GM21390 (cell line): ENCODE results near the gene HPSE.

Experiments
- ATAC-seq: cut with Tn5 transposase; IDR thresholded peaks from one replicate; pipeline ENCODE4 v1.9.1; 2021; ENCODE audit not compliant: unreplicated experiment

Gene HPSE

DNA sequence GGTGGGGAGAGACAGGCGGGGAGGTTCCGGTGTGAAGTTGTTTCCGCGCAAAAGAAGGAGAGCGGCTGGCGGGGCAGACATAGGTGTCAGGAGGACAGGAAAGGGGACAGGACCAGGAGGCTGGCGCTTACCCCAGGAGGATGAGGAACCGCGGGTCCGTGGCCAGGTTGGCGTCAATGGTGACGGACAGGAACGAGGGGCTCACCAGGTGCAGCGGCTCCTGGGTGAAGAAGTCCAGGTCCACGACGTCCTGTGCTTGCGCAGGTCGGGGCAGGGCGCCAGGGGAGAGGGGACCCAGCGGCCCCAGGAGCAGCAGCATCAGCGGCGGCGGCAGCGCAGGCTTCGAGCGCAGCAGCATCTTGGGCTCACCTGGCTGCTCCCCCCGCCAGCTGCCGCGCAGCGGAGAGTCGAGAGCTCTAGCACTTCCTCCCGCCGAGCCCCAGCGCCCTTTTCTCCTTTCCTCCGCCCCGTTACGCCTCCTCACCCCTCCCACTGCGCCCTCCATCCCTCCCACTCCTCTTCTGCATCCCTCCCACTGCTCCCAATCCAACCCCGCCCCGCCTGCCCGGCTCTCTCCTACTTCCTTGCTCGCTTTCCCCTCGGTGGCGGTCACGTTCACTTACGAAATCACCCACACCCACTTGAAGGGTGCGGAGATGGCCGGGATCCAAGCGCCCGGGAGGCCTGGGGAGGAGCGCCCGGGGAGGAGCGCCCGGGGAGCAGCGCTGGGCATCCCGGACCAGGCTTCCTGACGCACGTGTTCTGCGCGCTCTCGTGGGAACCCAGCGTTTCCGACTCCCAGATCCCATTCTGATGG lies at the start of gene HPSE:
TSS of gene HPSE (minus strand) at position 424 of the 817 bp plus-strand sequence. CDS start at position 358, 66 bp downstream.
- peak; percentile 91 for ATAC-seq

DNA sequence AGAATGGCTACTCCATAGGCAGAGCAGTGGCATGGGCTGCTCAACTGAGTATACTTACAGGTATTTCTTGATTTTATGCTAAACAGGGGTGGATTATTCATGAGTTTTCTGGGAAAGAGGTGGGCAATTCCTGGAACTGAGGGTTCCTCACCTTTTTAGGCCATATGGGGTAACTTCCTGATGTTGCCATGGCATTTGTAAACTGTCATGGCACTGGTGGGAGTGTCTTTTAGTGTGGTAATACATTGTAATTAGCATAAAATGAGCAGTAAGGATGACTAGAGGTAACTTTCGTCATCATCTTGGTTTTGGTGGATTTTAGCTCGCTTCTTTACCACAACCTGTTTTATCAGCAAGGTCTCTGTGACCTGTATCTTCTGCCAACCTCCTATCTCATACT lies 48.2 kb upstream of the HPSE start:
- no peak for ATAC-seq

DNA sequence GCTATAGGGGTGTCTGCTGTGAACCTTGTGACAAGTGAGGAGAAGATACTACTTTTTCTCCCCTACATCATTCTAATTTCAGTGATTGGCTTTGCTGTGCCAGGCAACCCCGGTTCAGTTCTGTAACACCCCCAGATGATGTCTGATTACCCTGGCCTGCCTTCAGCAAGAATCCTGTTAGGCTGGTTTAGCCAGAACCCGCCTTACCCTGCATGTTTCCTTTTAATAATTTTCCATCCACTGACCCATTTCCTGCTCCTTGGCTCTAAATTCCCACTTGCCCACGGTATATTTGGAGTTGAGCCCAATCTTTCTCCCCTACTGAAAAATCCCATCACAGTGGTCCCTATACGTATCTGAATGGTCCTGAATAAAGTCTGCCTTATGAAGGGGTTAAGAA lies 46.5 kb upstream of the HPSE start:
- ATAC-seq = no peak

DNA sequence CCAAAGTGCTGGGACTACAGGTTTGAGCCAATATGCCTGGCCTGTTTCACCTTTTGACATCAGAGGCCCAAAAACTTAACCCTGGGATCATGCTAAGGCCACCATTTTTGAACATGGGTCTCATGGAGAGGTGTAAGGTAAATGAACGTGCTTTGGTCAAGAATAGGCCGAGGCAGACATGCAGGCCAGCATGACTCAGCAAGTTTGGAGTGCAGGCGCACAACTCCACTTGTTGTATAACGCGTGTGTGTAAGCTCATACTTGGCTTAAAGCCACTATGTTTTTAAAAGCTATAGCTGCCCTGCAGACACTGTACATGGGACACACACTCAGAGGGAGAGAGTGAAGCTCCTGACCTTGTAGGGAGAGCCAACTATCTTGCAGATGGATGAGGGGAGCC lies 43.8 kb upstream of the HPSE start:
- ATAC-seq = no peak

DNA sequence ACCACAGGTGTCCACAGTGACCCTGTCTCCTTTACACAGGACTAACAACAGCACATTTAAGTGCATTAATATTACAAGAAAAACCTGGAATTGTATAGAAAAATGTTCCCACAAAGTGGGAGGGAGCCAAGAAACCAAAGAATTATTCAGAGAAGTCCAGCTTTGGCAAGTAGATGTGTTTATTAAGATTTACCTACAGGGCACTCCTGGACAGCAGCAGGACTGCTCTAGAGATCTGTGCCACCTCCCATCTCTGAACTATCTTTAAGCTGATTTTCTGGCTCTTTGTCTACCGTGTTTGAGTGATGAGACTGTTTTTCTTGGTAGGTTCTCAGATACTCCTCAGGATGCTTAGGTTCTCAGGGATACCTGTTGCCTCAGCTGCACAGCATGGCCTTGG lies 38.3 kb upstream of the HPSE start:
- ATAC-seq = no peak

DNA sequence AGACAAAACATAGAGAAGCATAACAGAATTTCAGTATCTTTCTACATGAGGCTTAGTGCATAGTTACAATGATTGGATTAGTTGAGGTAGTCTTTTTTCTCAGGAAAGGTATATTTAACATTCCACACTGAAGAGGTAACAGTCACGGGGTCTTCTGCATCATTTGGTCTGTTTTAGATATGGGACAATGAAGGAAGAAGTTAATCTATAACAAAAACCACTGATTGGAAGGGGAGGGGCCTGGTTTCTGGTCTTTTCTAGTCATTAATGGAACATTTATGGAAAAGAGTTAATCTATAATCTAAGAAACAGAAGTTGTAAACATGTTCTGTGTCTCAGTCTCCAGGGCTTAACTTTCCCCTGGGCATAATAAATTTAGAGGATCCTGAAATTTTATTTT lies 37.3 kb upstream of the HPSE start:
- no peak for ATAC-seq

DNA sequence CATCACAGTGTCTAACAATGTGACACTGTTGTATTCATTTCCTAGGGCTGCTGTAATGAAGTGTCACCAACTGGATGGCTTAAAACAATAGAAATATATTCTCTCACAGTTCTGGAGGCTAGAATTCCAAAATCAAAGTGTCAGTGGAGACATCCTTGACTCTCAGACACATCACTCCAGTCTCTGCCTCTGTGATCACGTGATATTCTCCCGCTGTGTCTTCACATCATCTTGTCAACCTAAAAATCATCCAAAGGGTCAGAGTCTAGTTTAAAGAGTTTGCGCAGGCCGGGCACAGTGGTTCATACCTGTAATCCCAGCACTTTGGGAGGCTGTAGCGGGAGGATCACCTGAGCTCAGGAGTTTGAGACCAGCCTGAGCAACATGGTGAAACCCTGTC lies 36.6 kb upstream of the HPSE start:
- no peak for ATAC-seq

DNA sequence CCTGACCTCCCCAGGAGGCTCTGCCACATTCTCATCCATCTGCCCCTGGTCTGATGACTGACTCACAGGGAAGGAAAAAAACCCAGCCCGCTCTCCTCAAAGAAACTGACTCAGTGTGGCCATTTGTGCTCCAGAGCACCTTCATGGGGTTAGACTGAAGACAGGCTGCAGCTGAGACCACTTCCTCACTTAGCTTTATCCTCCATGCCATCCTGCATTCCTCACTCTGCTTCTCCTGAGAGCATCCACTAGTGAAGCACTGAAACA lies 35.9 kb upstream of the HPSE start:
- no peak for ATAC-seq

DNA sequence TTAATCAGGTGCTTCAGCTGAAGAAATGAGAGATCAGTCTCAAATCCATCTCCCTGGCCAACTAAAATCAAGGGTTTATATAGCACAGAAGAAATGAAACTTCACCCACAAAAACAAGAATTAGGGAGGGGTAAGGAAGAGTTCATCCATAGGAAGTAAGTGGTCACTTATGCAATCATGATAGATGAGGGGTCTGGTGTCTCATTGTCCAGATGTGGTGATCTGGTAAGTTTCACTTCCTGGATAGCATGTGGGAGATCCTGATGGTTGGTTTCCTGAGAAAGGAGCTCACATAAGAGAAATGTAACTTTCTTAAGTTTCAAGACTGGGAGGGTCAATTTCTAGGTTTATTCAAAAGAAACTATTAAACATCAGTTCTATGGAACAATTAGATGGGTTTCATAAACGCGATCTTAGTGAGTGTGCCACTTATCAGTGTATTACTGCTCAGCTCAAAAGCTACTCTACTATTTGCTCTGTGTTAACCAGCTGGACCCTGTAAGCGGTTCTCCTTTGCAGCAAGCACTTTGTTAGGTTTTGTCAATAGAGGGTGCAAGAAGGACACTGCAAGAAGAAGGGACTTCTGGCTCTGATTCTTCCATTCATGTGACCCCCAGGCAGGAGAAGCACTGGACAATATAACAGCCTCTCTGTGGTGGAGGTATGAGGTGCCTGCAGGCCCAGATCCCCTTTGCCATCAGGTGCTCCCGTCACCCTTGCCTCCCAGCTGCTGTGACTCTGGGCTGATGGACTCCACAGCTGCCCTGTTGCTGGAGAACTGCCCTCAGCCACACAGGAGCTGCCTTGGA lies 35.4 kb upstream of the HPSE start:
- ATAC-seq = no peak

DNA sequence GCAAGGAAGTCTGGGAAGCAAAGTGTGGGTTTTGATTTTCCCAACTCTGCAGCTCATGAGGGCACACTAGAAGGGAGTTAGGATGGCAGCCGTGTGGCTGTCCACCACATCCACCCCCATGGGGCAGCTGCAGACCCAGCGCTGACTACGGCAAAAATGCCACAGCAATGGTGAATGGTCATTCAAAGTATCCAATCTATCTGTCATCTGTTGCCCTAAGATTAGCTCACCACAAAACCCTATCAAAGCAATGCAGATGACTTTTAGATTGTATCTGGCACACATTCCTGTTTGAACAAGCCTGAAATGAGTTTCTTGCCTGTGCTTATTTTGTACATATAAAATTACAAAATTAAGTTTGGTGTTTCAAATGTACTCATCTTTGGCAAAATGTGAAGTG lies 29.7 kb upstream of the HPSE start:
- no peak for ATAC-seq

DNA sequence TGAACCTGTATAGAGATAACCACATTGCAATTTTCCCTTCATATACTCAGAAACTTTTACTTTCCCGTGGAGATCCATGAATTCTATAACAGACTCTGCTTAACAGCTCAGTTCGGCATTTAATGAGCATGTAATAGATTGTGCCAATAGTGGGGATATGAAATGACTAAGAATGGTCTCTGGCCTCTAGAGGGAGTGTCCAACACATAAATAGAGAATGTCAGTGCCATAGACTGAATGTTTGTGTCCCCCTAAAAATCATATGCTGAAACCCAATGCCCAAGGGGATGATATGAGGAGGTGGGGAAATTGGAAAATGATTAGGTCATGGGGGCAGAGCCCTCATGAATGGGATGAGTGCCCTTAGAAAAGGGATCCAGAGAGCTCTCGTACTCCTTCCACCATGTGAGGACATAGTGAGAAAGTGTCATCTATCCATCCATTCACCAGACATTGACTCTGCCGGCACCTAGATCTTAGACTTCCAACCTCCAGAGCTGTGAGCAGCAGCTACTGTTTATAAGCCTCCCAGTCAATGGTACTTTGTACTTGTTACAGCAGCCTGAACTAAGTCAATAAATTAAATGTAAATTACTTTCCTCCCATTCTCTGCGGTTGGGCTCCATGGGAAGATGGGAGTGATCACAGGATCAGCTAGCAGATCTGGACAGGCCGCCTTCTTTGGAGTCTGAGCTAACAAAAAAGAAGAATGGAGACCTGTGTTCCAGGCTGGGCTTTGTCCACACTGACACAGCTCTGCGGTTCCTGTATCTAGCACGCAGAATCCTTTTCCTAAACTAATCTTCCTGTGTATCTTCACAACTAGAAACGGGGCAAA lies 28.1 kb upstream of the HPSE start:
- ATAC-seq = no peak

DNA sequence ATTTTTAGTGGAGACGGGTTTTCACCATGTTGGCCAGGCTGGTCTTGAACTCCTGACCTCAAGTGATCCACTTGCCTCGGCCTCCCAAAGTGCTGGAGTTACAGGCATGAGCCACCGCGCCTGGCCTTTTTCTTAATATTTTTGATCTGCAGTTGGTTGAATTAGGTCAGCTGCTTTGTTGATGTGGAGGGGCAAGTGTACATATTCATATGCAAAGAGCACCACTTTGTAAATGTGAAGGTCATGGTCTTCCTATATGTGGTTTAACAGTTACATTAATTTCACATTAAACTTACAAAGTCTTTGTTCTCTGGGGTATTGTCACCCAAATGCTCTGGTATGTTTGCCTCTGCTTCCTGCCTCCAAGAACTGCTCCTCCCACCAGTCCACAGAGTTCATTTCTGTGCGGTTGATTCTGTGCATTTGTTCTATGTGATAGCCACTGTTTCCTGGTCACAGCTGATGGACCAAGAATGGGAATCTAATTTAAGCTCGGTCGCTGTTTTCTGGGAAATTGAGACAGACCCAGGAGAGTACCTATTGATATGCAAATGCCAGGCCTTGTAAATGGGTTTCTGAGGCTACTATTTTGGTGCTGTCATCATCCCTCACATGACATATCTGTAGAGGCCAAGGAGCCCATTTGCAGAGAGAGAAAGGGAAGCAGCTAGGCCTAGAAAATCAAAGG lies 26.9 kb upstream of the HPSE start:
- ATAC-seq = no peak

DNA sequence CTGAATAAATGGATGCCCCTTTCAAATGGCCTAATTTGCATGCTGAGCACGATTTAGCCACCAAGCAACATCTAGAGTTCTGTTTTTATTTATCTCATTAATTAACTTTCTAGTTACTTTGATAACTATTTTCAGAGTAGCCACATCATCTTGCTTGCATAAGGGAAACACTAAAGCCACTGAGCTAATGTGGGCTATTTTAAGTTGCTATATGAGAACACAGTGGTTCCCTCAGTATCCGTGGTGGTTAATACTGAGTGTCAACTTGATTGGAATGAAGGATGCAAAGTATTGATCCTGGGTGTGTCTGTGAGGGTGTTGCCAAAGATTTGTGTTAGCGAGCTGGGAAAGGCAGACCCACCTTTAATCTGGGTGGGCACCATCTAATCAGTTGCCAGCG lies 25.4 kb upstream of the HPSE start:
- no peak for ATAC-seq

DNA sequence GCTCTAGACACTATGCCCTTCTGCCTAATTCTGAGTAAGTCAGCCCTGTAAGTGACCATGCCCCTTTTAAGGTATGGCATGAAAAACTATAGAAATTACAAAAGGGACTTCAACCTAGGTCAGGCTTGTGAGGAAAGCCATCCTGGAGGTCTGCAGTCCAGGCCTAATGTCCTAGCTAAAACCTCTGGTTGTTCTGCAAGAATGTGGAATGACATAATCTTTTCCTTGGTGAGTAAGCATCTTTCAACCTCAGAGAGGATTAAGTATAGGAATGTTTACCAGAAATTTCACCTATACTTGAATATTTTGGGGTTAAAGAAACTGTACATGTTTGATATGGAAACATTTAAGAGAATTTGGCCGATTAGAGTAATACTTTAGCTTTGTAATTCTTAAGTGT lies 23.8 kb upstream of the HPSE start:
- no peak for ATAC-seq

DNA sequence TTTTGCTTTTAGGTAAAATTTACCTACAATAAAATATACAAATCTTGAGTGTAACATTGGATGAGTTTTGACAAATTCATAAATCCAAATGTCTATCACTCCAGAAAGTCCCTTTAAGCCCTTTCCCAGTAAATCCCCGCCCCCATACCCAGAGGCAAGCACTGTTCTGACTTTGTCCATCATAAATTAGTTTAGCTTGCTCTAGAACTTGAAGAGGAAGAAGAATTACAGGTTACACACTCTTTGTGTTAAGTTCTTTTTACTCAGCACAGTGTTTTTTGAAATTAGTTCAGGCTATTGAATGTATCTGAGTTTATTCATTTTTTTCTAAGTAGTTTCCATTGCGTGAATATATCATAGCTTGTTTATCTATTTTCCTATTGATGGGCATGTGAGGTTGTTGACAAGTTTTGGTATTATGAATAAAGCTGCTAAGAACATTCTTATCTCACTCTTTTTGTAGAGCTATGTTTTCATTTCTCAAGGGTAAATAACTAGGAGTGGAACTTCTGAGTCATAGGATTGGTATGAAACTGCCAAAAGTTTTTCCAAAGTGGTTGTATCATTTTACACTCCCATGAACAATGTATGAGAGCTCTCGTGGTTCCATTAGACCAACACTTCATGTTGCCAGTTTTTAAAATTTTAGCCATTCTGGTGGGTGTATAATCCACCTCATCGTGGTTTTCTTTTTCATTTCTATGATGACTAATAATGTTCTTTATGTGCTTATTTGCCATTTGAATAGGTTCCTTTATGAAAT lies 22.4 kb upstream of the HPSE start:
- ATAC-seq = peak; percentile 72

DNA sequence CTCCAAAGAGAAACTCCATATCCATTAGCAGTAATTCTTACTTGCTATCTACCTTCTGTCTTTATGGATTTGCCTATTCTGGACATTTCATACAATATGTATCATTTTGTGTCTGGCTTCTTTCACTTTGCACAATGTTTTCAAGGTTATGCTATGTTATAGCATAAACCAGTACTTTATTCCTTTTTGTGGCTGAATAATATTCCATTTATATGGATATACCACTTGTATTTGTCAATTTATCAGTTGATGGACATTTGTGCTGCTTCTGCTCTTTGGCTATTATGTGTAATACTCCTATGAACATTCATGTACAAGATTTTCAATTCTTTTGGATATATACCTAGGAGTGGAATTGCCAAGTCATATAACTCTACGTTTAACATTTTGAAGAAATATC lies 18.9 kb upstream of the HPSE start:
- ATAC-seq = no peak

DNA sequence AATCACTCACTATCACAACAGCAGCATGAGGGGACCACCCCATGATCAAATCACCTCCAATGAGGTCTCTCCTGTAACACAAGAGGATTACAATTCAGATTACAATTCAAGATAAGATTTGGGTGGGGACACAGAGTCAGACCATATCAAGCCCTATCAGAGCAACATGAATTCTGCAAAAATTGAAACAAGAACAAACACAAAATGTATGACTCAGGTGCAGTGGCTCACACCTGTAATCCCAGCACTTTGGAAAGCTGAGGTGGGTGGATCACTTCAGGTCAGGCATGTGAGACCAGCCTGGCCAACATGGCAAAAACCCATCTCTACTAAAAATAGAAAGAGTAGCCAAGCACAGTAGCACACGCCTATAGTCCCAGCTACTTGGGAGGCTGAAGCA lies 13.4 kb upstream of the HPSE start:
- ATAC-seq = no peak

DNA sequence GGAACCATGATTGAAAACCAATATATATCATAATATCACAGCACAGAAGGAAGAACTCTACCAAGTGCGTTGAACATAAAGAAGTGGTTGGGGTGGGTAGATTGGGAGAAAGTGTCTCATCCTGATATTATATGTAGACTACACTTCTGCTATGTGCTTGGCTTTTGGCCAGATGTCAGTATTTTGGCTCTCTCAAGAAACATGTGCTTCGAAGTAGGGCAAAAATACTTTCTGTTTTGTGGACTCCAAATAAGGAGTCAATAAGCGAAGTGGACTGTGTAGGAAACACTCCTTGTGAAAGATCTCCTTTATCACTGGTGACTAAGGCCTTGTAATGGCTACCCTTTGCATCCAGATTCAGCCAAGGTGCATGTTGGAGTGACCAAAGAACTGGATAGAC lies 7.8 kb upstream of the HPSE start:
- no peak for ATAC-seq

DNA sequence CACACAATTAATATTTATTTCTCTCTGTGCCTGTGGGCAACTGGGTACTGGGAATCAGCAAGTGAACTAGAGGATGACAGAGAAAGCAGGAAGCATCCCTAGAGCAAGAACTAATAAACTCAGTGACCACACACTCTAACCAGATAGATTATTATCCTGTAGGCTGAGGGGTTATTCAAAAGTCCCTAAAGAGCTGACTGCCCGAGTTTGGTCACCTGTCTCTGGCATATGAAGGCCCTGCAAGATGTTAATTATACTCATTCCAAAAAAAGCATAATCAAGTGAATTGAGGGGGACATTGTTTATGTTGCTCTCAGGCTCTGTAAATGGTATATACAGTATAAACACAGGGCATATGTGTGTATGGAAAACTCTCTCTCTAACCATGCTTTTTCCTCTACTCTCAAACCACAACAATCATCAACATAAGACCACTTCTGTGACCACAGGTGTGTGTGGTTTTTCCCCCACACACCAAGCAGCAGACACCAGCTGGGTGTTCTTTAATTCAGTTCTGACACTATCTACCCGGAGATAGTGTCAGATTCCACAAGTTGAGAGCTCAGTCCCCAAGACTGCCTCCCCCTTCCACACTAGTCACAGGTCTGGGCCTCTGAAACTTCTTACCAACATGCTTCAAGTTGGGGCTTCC lies 6.2 kb upstream of the HPSE start:
- ATAC-seq = no peak

DNA sequence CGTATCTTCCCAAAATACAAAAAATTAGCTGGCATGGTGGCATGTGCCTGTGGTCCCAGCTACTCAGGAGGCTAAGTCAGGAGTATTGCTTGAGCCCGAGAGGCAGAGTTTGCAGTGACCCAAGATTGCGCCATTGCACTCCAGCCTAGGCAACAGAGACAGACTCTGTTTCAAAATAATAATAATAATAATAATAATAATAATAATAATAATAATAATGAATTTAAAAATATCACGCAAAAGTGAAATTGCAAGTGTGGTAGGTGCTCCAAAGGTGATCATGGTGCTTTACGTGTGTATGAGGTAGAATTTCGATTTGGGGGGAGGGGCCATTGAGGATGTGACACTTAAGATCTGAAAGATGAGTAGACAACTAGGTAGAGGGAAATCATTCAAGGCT lies 4.9 kb upstream of the HPSE start:
- ATAC-seq = no peak
